GM19452 (cell line): ENCODE measurements around the gene SPACA7.

ENCODE experiments used
- ATAC-seq: cut with Tn5 transposase; IDR thresholded peaks from one replicate; pipeline ENCODE4 v1.9.1; 2021; ENCODE audit not compliant: unreplicated experiment

SPACA7 gene

GRCh38 chr13:112446867-112447266, 70.7 kb downstream of the SPACA7 start:
- ATAC-seq, result no peak

- no peak for ATAC-seq
Measured at GRCh38 chr13:112447306-112447705, 71.2 kb downstream of the SPACA7 start.

- ATAC-seq, result no peak
Measured at GRCh38 chr13:112447761-112448603, 71.8 kb downstream of the SPACA7 start.

- no peak for ATAC-seq
Measured at GRCh38 chr13:112448621-112449544, 72.7 kb downstream of the SPACA7 start.

GRCh38 chr13:112449545-112449930, 73.4 kb downstream of the SPACA7 start:
- ATAC-seq, result no peak

- ATAC-seq, result no peak
Measured at GRCh38 chr13:112450118-112450903, 74.2 kb downstream of the SPACA7 start.

- no peak for ATAC-seq
Measured at GRCh38 chr13:112450904-112451240, 74.7 kb downstream of the SPACA7 start.

- ATAC-seq, result no peak
Measured at GRCh38 chr13:112451512-112452379, 75.6 kb downstream of the SPACA7 start.

GRCh38 chr13:112452380-112453206, 76.4 kb downstream of the SPACA7 start:
- no peak for ATAC-seq

- no peak for ATAC-seq
Measured at GRCh38 chr13:112453207-112453829, 77.2 kb downstream of the SPACA7 start.

GRCh38 chr13:112453874-112454647, 77.9 kb downstream of the SPACA7 start:
- ATAC-seq, result no peak

GRCh38 chr13:112454648-112455334, 78.6 kb downstream of the SPACA7 start:
- no peak for ATAC-seq

GRCh38 chr13:112455476-112456059, 79.4 kb downstream of the SPACA7 start:
- ATAC-seq, result no peak

- ATAC-seq, result no peak
Measured at GRCh38 chr13:112456138-112457056, 80.2 kb downstream of the SPACA7 start.

- ATAC-seq, result no peak
Measured at GRCh38 chr13:112457081-112457480, 80.9 kb downstream of the SPACA7 start.

- ATAC-seq, result no peak
Measured at GRCh38 chr13:112457485-112457884, 81.3 kb downstream of the SPACA7 start.
